GM12878 (cell line): ENCODE results near the gene SLC39A2. TPM values are rescaled to one million over a fixed set of nuclear protein-coding genes. Genes with fewer than 3 reads are reported as not detected.

Source experiments
- ATAC-seq: fragments of 200-7000 bp; cut with Tn5 transposase; 3 replicates; pipeline ENCODE4 v1.9.1; 2020; ENCODE audit warnings: mild to moderate bottlenecking, moderate library complexity
- BruUV-seq: library from RNA; stranded (reverse); fragments of 400-500 nt; replicated peaks from 2 replicates; lab custom pipeline; 2021; lab: Mats Ljungman, UMichigan
- CTCF ChIA-PET: fragments of 300-600 bp; sonication (Branson Sonifier 250); formaldehyde crosslinking; extraction: SDS; loops from one replicate; lab custom pipeline; 2021; ENCODE audit warnings: inconsistent platforms; lab: Yijun Ruan, JAX
- POLR2A ChIA-PET: fragments of 350-600 bp; formaldehyde crosslinking; extraction: SDS; loops from one replicate; lab custom pipeline; 2021; ENCODE audit warnings: inconsistent platforms; lab: Charles Lee
- RAD21 ChIA-PET: fragments of 300-600 bp; sonication (Branson Sonifier 250); formaldehyde crosslinking; loops from one replicate; lab custom pipeline; 2023; ENCODE audit warnings: antibody characterized with exemption; ENCODE audit not compliant: unreplicated experiment; lab: Charles Lee
- SMC1A ChIA-PET: fragments of 300-600 bp; sonication (Branson Sonifier 250); formaldehyde crosslinking; loops from one replicate; lab custom pipeline; 2023; ENCODE audit not compliant: unreplicated experiment, uncharacterized antibody; lab: Charles Lee
- DNase-seq: peaks from one replicate; pipeline ENCODE4 v3.0.0-alpha.2; 2011; ENCODE audit warnings: low read depth, low spot score
- FAIRE-seq: peaks from 3 replicates; lab custom pipeline; 2011; peaks lifted over from hg19 to GRCh38; lab: Jason Lieb, UNC
- H2AFZ ChIP-seq: 2 replicates; pipeline ENCODE4 v1.6.0; 2011; ENCODE audit warnings: low read depth, low read length, control low read depth; ENCODE audit not compliant: control insufficient read depth
- H3K27ac ChIP-seq: 2 replicates; pipeline ENCODE4 v1.5.1; 2011; ENCODE audit warnings: control low read depth; ENCODE audit not compliant: control insufficient read depth, insufficient read depth
- H3K27me3 ChIP-seq, 2 experiments: replicated peaks in 1 of 2; 2 replicates each; pipeline versions ENCODE4 v1.6.0 to v1.6.1; 2011; ENCODE audit warnings: low read length in 1 of 2; ENCODE audit not compliant: control insufficient read depth in 2 of 2, insufficient read depth in 2 of 2
- H3K36me3 ChIP-seq, 2 experiments: 2 replicates each; pipeline ENCODE4 v1.5.1; 2011; ENCODE audit warnings: low read length in 1 of 2; ENCODE audit not compliant: control insufficient read depth in 2 of 2, insufficient read depth in 2 of 2
- H3K4me1 ChIP-seq: 2 replicates; pipeline ENCODE4 v1.6.1; 2011; ENCODE audit warnings: mild to moderate bottlenecking, low read length, moderate library complexity, mixed read lengths; ENCODE audit not compliant: control insufficient read depth, insufficient read depth
- H3K4me2 ChIP-seq: 2 replicates; pipeline ENCODE4 v1.6.0; 2011; ENCODE audit warnings: control low read depth; ENCODE audit not compliant: control insufficient read depth, insufficient read depth
- H3K4me3 ChIP-seq: fragments of 200-600 bp; sonication (generic); 2 replicates; pipeline ENCODE4 v1.5.1; 2016
- H3K79me2 ChIP-seq: 2 replicates; pipeline ENCODE4 v1.6.0; 2011; ENCODE audit warnings: low read length; ENCODE audit not compliant: control insufficient read depth, insufficient read depth
- H3K9ac ChIP-seq: 2 replicates; pipeline ENCODE4 v1.8.0; 2011; ENCODE audit warnings: low read length, control low read depth, mixed read lengths; ENCODE audit not compliant: control insufficient read depth, insufficient read depth
- H3K9me3 ChIP-seq: replicated peaks from 3 replicates; pipeline ENCODE4 v1.5.1; 2011; ENCODE audit warnings: mild to moderate bottlenecking, low read length; ENCODE audit not compliant: control insufficient read depth, insufficient read depth
- H4K20me1 ChIP-seq: 2 replicates; pipeline ENCODE4 v1.6.0; 2011; ENCODE audit not compliant: control insufficient read depth, insufficient read depth
- ATF3 ChIP-seq: IDR thresholded peaks from 2 replicates; pipeline ENCODE4 v1.6.1; 2011; ENCODE audit warnings: low read depth, mild to moderate bottlenecking, low read length, moderate library complexity, borderline replicate concordance; ENCODE audit errors: extremely low read depth
- ATF7 ChIP-seq: fragments of 450-650 bp; IDR thresholded peaks from 2 replicates; pipeline ENCODE4 v1.6.1; 2016; ENCODE audit warnings: low read depth, mild to moderate bottlenecking
- EED ChIP-seq: sonication (generic); IDR thresholded peaks from 2 replicates; pipeline ENCODE4 v1.6.1; 2016; ENCODE audit warnings: antibody characterized with exemption, low read depth
- EZH2 ChIP-seq: IDR thresholded peaks from 2 replicates; pipeline ENCODE4 v1.6.1; 2012; ENCODE audit warnings: low read depth, mild to moderate bottlenecking, control low read depth, inconsistent platforms, low read length, borderline replicate concordance; ENCODE audit not compliant: control insufficient read depth
- FOXK2 ChIP-seq: fragments of 450-650 bp; IDR thresholded peaks from 2 replicates; pipeline ENCODE4 v1.6.1; 2017; ENCODE audit warnings: mild to moderate bottlenecking, moderate library complexity
- HDAC2 ChIP-seq: fragments of 200-600 bp; sonication (generic); IDR thresholded peaks from 2 replicates; pipeline ENCODE4 v1.6.1; 2017
- LARP7 ChIP-seq: fragments of 450-650 bp; IDR thresholded peaks from 2 replicates; pipeline ENCODE4 v1.6.1; 2017; ENCODE audit warnings: mild to moderate bottlenecking
- MEF2A ChIP-seq: IDR thresholded peaks from 2 replicates; pipeline ENCODE4 v1.6.1; 2011; ENCODE audit warnings: low read depth, mild to moderate bottlenecking, low read length, moderate library complexity; ENCODE audit not compliant: insufficient read depth
- NBN ChIP-seq: fragments of 450-650 bp; IDR thresholded peaks from 2 replicates; pipeline ENCODE4 v1.6.1; 2016
- NRF1 ChIP-seq: conservative IDR thresholded peaks from 2 replicates; pipeline ENCODE4 v1.6.1; 2011; ENCODE audit warnings: mild to moderate bottlenecking, low read depth, low read length, improper control_type of control experiment
- PML ChIP-seq: IDR thresholded peaks from 2 replicates; pipeline ENCODE4 v1.6.1; 2012; ENCODE audit warnings: low read length, inconsistent platforms
- RELB ChIP-seq: fragments of 450-650 bp; IDR thresholded peaks from 2 replicates; pipeline ENCODE4 v1.6.1; 2017; ENCODE audit warnings: low read depth, mild to moderate bottlenecking, moderate library complexity
- STAT3 ChIP-seq: IDR thresholded peaks from 2 replicates; pipeline ENCODE4 v1.6.1; 2011; ENCODE audit warnings: low read depth, low read length, improper control_type of control experiment
- SUZ12 ChIP-seq: fragments of 200-600 bp; sonication (generic); IDR thresholded peaks from one replicate; pipeline ENCODE4 v1.6.1; 2018; ENCODE audit warnings: antibody characterized with exemption, mild to moderate bottlenecking; ENCODE audit not compliant: unreplicated experiment
- WRNIP1 ChIP-seq: IDR thresholded peaks from 2 replicates; pipeline ENCODE4 v1.6.1; 2011; ENCODE audit warnings: low read depth, low read length, improper control_type of control experiment, borderline replicate concordance
- ZBTB11 ChIP-seq: fragments of 450-650 bp; formaldehyde crosslinking; IDR thresholded peaks from 2 replicates; pipeline ENCODE4 v1.5.0; 2022; ENCODE audit warnings: mild to moderate bottlenecking, missing genetic modification characterization
- ZSCAN29 ChIP-seq: fragments of 450-650 bp; IDR thresholded peaks from 2 replicates; pipeline ENCODE4 v1.6.1; 2017; ENCODE audit warnings: mild to moderate bottlenecking, moderate library complexity
- WGBS: methylation state at CpG from one replicate; pipeline ENCODE4 v1.1.6; 2016; ENCODE audit warnings: low lambda C conversion rate; ENCODE audit not compliant: insufficient replicate concordance, insufficient coverage; ENCODE audit errors: missing lambda C conversion rate; 5-methylcytosine and 5-hydroxymethylcytosine counted together
- in situ Hi-C: fragments of 300-500 bp; cut with MboI; formaldehyde crosslinking; loops from 9 replicates; pipeline ENCODE4 v1.14.3; 2018; ENCODE audit warnings: mixed read lengths
- intact Hi-C: fragments of 100-400 bp; cut with micrococcal nuclease; formaldehyde crosslinking; loops from one replicate; pipeline ENCODE4 v1.14.2; 2022; ENCODE audit not compliant: unreplicated experiment
- polyA plus RNA-seq, 11 experiments: library from polyadenylated mRNA; depleted of rRNA in 4 of 11; unstranded in 6 of 11; stranded (reverse) in 5 of 11; fragments of >200 nt; fragmentation: Nextera tagmentation in 4 of 11; fragmentation: Illumina TruSeq in 1 of 11; extraction: Ambion mirVana in 4 of 11; extraction: Trizol in 1 of 11; gene quantifications; 1 replicate in 1 of 11; 2 replicates in 10 of 11; pipeline versions ENCODE4 v1.2.1 to v1.2.3, GENCODE V29; 2011 to 2016; ENCODE audit warnings: inconsistent platforms in 2 of 11, missing spikeins in 2 of 11, low read depth in 1 of 11
- total RNA-seq, 4 experiments: library from RNA; depleted of rRNA in 3 of 4; stranded (reverse); fragments of >200 nt in 3 of 4; fragmentation: Illumina TruSeq in 1 of 4; extraction: Trizol in 1 of 4; gene quantifications; 2 replicates each; pipeline versions ENCODE4 v1.2.1 to v1.2.3, GENCODE V29; 2013 to 2021
- TF ChIP-seq, protein P1 (sequence below): fragments of 450-650 bp; IDR thresholded peaks from 2 replicates; pipeline ENCODE4 v1.6.1; 2017; ENCODE audit warnings: mild to moderate bottlenecking

Gene SLC39A2
- total and polyA plus RNA-seq, 10 of the 15 experiments (the other 5 are each of a cell fraction or from before 2014, with no cell fraction given): 0.06 to 0.14 (median 0.11) TPM; not detected in 6

- Histone ChIP-seq H3K9ac (no peak overlapping the region), H3K4me3 (no peak overlapping the region), H3K4me2 (no peak overlapping the region), H3K36me3 (no peaks in the 10 kb centered on the region), H3K27me3 (peaks cover 11 to 15% of the 10 kb centered on the region in 2 experiments), H2AFZ (no peak overlapping the region), H3K9me3 (no peaks in the 10 kb centered on the region), H3K27ac (no peak overlapping the region), H3K4me1 (peaks cover under 1% of the 10 kb centered on the region; the same call in 1 of the 2 replicates), H4K20me1 (no peaks in the 10 kb centered on the region), H3K79me2 (no peaks in the 10 kb centered on the region)
- in situ Hi-C loops: loop anchor here (5.0 kb wide), 1 partner anchor 83 kb away; the partner anchor contains the start of gene TMEM253
- CTCF ChIA-PET: interaction anchor here (1.2 to 10.7 kb wide), 4 partner anchors 14 to 85 kb away, joined by 3 to 253 read pairs (median 4); partner anchors contain the start of gene TMEM253
- intact Hi-C loops: no loop called here
- POLR2A ChIA-PET: interaction anchor here (0.6 to 0.7 kb wide), 2 partner anchors 16 to 29 kb away, joined by 4 to 9 read pairs; no protein-coding TSS in a partner anchor
- FAIRE-seq: no peak
- WGBS: 8% methylated on average over 1 of the region's 1 CpG
- TF ChIP-seq MEF2A (no peak), EZH2 (no peak), SUZ12 (no peak), FOXK2 (no peak), HDAC2 (no peak), ATF7 (no peak), NRF1 (no peak), WRNIP1 (no peak), PML (no peak), STAT3 (no peak), EED (no peak), RELB (no peak), ZBTB11 (CRISPR knock-in tag) (no peak), NBN (no peak), ATF3 (no peak), ZSCAN29 (no peak), LARP7 (no peak)
- TF ChIP-seq, protein P1, sequence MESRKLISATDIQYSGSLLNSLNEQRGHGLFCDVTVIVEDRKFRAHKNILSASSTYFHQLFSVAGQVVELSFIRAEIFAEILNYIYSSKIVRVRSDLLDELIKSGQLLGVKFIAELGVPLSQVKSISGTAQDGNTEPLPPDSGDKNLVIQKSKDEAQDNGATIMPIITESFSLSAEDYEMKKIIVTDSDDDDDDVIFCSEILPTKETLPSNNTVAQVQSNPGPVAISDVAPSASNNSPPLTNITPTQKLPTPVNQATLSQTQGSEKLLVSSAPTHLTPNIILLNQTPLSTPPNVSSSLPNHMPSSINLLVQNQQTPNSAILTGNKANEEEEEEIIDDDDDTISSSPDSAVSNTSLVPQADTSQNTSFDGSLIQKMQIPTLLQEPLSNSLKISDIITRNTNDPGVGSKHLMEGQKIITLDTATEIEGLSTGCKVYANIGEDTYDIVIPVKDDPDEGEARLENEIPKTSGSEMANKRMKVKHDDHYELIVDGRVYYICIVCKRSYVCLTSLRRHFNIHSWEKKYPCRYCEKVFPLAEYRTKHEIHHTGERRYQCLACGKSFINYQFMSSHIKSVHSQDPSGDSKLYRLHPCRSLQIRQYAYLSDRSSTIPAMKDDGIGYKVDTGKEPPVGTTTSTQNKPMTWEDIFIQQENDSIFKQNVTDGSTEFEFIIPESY: no peak
- SMC1A ChIA-PET: interaction anchor here (1.4 to 2.2 kb wide), 2 partner anchors 21 to 86 kb away, joined by 4 to 11 read pairs; no protein-coding TSS in a partner anchor
- no peak for DNase-seq
- no TSS peak for BruUV-seq
- RAD21 ChIA-PET: interaction anchor here (1.1 to 1.2 kb wide), 2 partner anchors 17 to 86 kb away, joined by 3 to 4 read pairs; no protein-coding TSS in a partner anchor
- no peak for ATAC-seq
These were observed 20.3 kb downstream of the SLC39A2 start for GRCh38 chr14:21019366-21019765.
